A673 (cell line): ENCODE results near the gene KIF4A.
"Not testable (repeated sequence)": the region's sequence is repeated elsewhere in the genome, so short reads cannot be mapped to it uniquely, and the experiment has no call there.

Experiments used
- CTCF ChIP-seq: fragments of 300-800, 200-600 bp; sonication (generic); conservative IDR thresholded peaks from 2 replicates; pipeline ENCODE4 v1.5.1; 2017; ENCODE audit warnings: low read depth, mild to moderate bottlenecking, antibody characterized with exemption, low read length, moderate library complexity, mixed read lengths
- EZH2 ChIP-seq: fragments of 200-600 bp; sonication (generic); IDR thresholded peaks from 2 replicates; pipeline ENCODE4 v1.6.1; 2017; ENCODE audit warnings: borderline replicate concordance, low read depth, mild to moderate bottlenecking, mixed read lengths, antibody characterized with exemption, low read length; ENCODE audit not compliant: poor library complexity, severe bottlenecking

GRCh38 chrX:70348825-70349224 is 58.9 kb downstream of the KIF4A start:
- not testable (repeated sequence) for TF ChIP-seq CTCF, EZH2
